NCI-H2196 treated with DMSO at 0.1 percent for 48 hours (cell line): ENCODE results near the gene KAZN.

ENCODE experiments used
- DNase-seq: peaks from one replicate; lab custom pipeline; 2025; ENCODE audit not compliant: unreplicated experiment; lab: John Stamatoyannopoulos, UW

The KAZN gene

DNA sequence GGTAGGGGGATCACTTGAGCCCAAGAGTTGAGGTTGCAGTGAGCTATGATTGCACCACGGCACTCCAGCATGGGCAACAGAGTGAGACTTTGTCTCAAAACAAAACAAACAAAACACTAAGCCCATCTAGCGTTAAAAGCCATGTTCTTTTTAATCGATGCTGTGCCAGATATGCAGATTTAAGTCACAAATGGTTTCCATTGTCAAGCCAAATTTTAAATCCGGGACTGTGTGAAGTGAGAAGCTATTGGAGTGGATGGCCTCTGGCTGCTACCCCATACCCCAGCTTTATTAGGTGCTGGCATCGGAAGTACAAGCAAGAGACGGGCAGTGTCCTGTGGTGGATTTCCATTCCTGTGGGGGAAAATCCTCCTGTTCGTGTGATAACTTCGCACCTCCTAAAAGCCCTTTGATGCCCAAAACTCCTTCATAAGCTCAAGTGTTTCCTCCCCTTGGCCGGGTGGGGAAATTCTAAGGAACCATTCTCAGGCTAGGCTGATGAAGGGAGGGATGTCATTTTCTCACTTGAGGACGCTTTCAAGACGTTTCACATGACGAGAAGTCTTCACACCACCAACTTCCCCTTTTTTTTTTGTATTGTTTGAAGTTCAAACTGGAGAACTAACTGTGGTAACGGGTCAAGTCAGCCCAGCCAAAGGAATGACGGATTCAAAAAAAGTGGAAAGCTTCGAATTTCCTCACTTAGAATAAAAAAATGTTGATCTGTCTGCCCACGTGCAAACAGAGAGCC, 140.8 kb downstream of the KAZN start:
- no peak for DNase-seq

- no peak for DNase-seq
These were observed 141.5 kb downstream of the KAZN start for GRCh38 chr1:14740016-14740415.

DNA sequence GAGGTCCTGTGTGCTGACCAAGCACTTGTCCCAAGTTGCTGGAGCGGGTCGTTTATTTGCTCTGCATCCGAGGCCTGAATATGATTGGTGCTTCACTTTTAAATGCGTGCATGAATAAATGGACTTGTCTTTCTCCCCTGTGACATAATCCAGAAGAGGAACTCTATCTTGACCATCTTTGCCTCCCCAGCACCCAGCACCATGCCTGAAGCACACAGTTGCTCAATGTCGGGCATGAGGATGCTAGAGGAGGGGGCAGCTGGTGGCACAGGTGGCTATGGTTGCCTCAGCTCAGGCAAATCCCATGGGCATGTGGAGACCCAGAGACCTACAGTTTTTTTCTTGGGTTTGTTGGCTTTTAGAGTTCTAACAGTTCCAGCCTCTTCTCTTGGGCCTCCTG, 142.6 kb downstream of the KAZN start:
- no peak for DNase-seq

DNA sequence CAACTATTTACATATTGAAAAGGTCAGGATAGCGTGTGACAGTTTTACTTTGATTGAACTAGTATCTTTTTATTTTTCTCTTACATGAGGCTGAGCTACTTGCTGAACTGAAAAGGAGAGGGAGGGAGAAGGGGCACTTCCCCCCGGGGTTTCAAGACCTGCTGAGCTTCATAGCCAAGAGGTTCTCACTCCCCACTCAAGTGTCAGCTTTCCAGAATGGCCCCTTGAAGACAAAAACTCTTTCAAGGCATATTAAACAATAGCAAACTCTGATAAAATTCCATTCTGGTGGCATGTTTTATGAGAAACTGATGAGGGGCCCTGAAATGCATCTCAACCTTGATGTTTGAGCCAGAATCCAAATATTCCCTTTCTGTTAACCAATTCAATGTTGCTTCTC, 143.0 kb downstream of the KAZN start:
- DNase-seq: no peak

- DNase-seq: no peak
These were observed 143.9 kb downstream of the KAZN start for GRCh38 chr1:14742181-14742980.

DNA sequence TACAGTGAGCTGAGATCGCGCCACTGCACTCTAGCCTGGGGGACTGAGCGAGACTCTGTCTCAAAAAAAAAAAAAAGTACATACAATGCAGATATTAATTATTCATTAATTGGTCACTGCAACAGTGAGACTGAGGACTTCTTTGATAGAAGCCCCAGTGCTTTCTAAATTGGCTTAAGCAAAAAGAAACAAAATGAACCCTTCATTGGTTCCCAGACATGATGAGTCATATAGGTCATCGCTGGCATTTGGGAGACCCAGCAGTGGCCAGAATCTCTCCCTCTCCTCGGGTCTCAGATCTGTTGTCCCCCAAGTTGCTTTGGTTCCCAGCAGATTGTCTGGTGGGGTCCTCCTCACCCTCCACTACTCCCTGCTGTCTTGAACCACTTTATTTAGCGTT, 144.9 kb downstream of the KAZN start:
- DNase-seq: no peak

- no peak for DNase-seq
These were observed 146.7 kb downstream of the KAZN start for GRCh38 chr1:14745001-14745720.

- DNase-seq: no peak
These were observed 147.3 kb downstream of the KAZN start for GRCh38 chr1:14745789-14746188.

DNA sequence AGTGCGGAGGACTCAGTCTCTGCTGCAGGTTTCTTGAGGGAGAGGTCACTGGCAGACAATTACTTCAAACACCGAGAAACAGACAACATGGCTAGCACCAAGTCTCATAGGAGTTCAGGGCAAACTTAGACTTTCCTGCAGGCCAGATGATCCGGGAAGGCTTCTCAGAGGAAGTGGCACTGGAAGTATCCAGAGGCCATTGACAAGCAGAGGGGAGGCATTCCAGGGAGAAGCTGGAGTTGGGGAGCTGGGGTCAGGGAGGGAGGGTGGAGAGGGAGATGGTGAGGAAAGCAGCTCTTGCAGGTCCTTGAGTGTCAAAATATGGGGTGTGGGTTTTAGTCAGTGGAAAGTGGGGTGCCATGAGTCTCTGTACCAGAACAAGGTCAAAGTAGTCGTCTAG, 147.9 kb downstream of the KAZN start:
- no peak for DNase-seq

DNA sequence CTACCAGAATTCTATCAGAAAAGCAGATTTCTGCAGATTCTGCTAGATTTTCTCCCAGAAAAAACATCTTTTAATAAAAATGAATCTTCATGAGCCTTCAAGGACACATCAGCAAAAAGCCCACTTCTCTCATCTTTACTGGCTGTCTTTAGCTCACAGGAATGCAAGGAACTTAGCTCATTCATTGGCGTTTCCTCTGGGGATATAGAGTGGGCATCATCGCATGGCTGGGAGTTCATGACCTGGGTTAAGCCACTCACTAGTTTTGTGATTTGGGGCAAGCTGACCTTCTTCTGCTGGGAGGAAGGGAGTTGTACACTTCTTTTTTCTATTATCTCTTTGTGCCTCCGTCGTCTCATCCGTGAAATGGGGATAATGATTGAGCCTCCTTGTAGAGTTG, 149.7 kb downstream of the KAZN start:
- no peak for DNase-seq

GRCh38 chr1:14748977-14749376, 150.5 kb downstream of the KAZN start:
- DNase-seq: no peak

DNA sequence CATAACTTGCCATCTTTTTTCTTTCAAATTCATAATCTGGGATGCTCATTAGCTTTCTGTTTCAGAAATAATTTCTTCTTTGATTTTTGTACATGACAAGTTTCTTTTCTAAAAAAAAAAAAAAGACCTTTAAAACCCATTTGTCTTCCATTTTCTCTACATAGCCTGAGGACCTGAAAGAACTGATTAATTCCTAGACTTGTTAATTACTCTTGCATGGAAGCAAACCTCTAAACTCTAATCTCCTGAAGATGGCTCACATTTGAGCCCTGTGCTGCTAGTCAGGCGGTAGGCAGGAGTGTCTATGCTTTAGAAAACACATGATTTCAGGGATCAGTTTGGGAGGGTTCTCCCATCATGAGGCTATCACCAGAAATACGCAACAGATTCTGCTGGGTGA, 152.0 kb downstream of the KAZN start:
- no peak for DNase-seq

- DNase-seq: no peak
These were observed 157.2 kb downstream of the KAZN start for GRCh38 chr1:14755518-14756252.

DNA sequence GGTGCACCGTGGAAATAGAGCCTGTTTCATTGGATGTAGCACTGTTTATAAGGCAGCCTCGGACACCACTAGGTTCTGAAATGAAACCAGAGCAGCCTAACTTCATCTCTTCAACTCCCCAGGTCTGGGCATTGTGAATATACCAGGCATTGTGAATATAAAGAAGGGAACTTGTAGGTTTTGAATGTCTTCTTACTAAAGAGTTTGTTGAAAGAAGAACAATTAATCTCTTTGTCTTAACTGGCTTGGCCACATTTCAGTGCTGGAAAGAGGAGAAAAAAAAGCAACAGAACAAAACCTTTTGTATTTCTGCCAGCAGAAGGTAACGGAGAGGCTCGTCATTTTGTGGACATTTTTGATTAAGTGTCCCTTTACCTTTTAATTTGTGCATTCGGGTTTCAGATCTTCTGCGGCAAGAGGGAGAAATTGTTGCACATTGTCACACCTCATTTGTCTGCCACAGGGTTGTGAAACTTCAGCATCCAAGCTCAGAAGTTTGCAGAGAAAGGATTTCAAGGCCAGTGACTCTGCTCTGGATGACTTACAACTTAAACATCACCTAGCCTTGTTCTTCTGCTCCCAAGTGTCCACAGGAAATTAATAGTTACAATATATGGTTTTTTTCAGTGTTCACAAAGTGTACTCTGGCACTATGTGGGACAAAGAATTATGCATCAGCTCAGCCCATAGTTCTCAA, 158.3 kb downstream of the KAZN start:
- no peak for DNase-seq

- DNase-seq: no peak
These were observed 158.8 kb downstream of the KAZN start for GRCh38 chr1:14757286-14757625.

DNA sequence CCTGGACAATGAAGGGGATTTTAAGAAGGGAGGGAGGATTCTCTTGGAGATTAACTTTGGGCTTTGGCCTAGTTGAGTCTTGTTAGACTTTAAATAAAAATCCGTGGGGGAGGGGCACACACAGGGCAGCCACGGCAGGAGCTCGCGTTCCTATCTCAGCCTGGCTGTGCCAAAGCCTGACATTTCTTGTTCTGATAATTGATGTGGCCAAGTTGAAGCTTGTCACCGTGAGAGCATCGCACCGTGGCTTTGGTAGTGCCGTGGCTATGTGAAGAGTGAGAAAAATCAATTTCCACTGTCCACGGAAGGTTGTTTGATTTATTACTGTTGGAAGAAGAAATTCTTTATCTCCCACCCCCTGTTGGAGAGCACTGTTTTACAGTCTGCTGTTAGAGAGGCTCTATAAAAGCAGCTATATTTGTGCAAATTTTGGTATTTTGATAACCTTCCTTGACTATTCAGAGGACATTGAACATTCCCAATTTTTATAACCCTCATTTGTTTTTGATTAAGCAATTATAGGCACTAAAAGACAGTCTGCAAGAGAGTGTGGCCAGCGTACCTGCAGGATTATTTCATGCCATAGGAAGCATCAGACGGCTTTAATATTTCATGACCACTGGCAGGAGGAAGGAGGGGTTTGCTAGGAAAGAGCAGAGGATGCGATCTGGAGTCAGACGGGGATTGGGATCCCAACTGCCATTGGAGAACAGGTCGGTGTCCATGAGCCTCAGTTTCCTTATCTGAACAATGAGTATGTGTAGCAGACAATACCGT, 160.7 kb downstream of the KAZN start:
- no peak for DNase-seq

GRCh38 chr1:14759843-14760242, 161.4 kb downstream of the KAZN start:
- DNase-seq: no peak

GRCh38 chr1:14760780-14761179, 162.3 kb downstream of the KAZN start:
- no peak for DNase-seq

- DNase-seq: no peak
These were observed 163.0 kb downstream of the KAZN start for GRCh38 chr1:14761291-14762153.
